HG02852 (cell line): Measurements from ENCODE around the gene COL28A1.

ENCODE experiments used
- ATAC-seq: cut with Tn5 transposase; IDR thresholded peaks from one replicate; pipeline ENCODE4 v1.9.1; 2021; ENCODE audit warnings: mild to moderate bottlenecking, moderate library complexity; ENCODE audit not compliant: unreplicated experiment

Gene COL28A1

GRCh38 chr7:7535691-7536090 is at the start of gene COL28A1:
TSS of gene COL28A1 (minus strand) at chr7:7535873. CDS start at chr7:7532875, 2,998 bp downstream.
- ATAC-seq = no peak

GRCh38 chr7:7584653-7585052 is 49.0 kb upstream of the COL28A1 start:
- no peak for ATAC-seq

DNA sequence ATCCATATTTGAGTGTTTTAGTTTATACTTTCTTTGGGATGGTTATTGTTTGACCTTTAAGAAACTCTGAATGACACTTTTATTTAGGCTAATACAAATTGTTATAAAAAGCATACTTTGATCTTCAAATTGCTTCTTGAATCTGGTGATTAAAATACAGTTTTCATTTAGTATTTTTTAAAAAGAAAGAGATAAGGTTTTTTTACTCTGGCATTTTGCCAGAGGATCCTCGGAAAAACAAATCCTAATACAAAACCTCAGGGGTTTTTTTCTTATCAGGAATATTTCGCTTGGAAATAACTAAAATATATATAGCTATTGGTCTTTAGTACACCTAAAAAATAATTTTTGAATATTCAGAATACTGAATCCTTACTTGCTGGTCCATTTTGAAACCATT is 48.1 kb upstream of the COL28A1 start:
- ATAC-seq = no peak

DNA sequence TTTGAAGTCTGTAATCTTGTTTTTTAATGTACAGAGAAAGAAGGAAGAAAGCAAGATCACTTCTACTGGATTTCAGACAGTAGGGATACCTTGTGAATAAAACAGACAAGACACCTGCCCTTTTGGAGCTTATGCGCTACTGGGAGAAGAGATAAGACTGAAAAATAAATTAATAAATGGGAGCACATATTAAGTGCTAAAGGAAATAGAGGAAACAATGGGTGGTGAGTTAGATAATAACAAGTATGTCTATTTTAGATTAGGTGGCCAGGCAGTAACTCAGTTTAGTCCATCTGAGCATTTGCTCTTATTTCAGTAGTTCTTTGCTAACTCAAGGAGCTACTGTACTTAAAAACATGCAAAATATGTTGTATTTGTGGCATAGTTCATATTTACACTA is 46.9 kb upstream of the COL28A1 start:
- no peak for ATAC-seq

- ATAC-seq = no peak
These were observed 46.0 kb upstream of the COL28A1 start for GRCh38 chr7:7581531-7582179.

DNA sequence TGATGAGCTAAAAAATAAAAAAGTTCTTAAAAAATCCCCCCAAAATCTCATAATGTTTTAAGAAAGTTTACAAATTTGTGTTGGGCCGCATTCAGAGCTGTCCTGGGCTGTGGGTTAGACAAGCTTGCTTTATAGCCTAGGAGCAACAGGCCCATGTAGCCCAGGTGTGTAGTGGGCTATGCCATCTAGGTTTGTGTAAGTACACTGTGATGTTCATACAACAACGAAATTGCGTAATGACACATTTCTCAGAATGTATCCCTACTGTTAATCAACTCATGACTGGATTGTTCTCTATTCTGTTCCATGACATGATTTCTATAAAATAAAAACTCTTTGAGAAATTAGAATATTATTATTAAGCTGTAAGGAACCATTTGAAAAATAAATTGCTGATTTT is 44.0 kb upstream of the COL28A1 start:
- no peak for ATAC-seq

- ATAC-seq = peak; percentile 83
These were observed 42.2 kb upstream of the COL28A1 start for GRCh38 chr7:7577888-7578287.

DNA sequence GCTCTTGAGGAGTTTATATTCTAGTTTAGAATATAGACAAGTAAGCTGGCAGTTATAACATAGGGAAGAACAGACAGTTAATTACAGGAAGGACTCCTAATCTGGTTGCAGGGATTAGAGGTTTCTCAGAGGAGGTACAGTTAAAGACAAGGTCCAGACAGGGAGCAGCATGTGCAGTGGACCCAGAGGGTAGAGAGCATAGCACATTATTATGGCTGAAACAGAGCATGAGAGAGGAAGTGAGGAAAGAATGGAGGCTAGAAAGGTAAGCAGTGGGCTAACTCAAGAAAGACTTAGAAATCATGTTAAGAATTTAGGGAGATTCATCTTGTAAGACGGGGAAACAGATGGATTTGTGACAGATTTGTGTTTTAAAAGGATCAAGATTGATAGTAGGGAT is 40.7 kb upstream of the COL28A1 start:
- ATAC-seq = no peak

DNA sequence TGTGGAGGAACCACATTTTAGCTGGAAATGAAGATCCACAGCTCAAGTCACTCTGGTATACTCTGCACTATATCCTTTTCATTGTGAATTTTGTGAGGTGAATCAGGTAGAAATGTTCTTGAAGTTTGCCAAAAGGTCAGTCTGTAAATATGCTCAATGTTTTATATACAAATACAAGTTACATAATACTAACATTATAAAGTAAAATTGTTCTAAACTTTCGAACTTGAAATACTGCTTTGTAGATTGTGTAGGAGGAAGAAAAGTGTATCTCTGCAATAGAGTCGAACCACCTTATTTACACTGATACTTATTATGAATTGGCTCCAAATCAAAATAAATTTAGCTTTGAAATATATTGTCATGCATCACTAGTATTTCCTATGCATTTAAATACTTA is 38.0 kb upstream of the COL28A1 start:
- ATAC-seq = no peak

- no peak for ATAC-seq
These were observed 34.9 kb upstream of the COL28A1 start for GRCh38 chr7:7570584-7570983.

DNA sequence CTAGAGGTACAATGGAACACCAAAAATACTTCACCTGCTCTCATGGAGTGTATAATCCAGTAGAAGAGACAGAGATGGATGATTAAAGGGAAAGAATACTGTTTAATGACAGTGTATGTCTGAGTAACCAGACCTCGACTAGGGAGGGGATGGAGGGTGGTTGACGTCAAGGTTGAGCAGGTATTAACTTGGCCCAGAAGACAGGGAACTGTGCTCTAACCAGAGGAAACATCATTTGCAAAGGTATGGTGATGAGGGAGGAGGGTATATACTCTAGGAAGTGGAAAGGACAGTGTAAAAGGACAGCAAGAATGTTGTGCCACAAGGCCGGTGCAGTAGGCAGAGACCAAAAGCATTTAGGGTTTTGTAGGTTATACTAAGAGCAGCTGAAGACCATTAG is 33.9 kb upstream of the COL28A1 start:
- peak; percentile 14 for ATAC-seq

- ATAC-seq = peak; percentile 35
These were observed 33.4 kb upstream of the COL28A1 start for GRCh38 chr7:7569081-7569527.

DNA sequence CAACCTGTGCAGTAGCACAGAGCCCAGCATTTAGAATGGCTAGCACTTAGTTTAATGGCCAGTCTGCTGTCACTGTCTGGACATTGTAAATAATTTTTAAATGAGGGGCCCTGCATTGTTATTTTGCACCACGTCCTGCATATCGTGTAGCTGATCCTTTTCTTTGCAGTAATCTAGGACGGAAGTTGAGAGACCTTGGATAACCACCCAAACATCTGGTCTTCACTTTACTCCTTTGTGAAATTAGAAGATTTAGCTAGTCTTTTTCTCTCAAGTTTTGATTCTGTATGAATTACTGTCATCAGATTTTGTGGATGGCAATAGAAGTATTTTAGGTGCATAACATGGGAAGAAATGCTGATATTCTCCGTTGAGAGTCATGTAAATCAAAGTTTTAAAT is 32.9 kb upstream of the COL28A1 start:
- ATAC-seq = no peak

GRCh38 chr7:7567898-7568531 is 32.3 kb upstream of the COL28A1 start:
- no peak for ATAC-seq

DNA sequence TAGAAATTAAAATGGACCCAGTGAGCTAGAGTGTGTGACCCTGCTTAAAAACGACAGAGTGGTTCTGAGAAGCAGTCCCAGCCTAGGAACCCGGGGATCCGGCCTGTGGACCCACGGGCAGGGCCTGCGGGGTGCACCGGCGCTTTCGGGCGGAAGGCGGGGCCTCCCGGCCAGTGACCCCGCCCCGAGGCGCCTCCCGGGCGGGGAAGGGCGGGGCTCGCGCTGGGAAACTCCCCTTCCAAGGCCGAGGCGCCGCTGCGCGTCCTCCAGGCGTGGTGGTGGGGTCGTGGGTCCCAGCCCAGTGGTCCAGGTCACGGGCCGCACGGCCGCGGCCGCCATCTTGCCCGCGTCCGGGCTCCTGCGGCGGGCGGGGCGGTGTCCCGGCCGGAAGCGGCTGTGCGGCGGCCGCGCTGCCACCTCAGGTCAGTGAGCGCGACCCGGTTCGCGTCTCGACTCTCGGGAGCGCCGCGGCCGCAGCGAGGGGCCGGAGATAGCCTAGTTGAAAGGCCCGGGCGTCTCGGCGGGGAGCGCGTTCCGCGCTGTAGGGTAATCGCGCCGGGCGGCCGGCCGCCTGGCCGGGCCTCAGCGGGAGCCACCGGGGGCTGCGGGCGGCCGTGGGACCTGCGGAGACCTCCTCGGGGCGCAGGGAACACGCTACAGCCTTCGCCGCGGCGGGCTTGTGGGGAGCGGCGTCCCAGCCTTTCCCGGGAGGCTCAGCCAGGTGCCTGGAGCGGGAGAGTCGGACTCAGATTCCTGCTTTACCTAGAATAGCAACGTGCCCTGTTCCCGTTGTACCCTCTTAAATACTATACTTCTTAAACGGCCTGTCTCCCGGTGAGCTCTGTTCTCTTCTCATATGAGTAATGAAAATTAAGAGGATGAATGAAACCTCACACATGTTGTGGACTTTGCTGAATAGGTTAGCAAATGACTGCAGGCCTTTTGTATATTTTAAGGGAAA is 31.3 kb upstream of the COL28A1 start, which contains the start of gene MIOS:
Gene MIOS (plus strand): TSS at position 234 of the 961 bp plus-strand sequence. CDS start 5,592 bp downstream, outside the sequence.
- ATAC-seq = peak; percentile 70

DNA sequence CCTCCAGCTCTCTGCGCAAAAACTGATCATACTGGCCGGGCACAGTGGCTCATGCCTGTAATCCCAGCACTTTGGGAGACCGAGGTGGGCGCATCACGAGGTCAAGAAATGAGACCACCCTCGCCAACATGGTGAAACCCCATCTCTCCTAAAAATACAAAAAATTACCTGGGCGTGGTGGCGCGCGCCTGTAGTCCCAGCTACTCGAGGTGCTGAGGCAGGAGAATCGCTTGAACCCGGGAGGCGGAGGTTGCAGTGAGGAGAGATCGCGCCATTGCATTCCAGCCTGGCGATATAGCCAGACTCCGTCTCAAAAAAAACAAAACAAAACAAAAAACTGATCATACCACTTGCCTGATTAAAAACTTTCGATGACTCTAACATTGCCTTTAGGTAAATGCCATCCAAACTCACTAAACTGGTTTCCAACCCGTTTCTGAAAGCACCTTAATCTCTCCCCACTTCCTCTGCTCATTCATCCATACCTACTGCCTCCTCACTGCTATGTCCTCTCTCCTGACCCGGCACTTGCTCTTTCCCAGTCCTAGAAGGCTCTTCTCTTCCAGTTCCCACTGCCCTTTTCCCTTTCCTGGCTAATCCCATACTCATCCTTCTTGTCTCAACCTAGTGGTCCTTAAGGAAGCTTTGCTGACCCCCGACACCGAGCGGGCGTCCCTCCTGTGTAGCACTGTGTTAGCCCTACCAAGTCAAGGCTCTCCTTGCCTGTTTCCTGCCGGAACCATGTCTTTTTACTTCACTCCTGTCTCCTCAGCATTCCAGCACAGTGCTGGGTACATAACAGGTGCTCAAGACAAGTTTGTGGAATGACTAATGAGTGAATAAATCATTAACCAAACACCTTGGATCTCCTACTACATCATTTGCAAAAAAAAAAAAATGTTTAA is 30.3 kb upstream of the COL28A1 start:
- peak; percentile 14 for ATAC-seq

GRCh38 chr7:7565018-7565680 is 29.5 kb upstream of the COL28A1 start:
- no peak for ATAC-seq

- ATAC-seq = no peak
These were observed 28.7 kb upstream of the COL28A1 start for GRCh38 chr7:7564323-7564780.

DNA sequence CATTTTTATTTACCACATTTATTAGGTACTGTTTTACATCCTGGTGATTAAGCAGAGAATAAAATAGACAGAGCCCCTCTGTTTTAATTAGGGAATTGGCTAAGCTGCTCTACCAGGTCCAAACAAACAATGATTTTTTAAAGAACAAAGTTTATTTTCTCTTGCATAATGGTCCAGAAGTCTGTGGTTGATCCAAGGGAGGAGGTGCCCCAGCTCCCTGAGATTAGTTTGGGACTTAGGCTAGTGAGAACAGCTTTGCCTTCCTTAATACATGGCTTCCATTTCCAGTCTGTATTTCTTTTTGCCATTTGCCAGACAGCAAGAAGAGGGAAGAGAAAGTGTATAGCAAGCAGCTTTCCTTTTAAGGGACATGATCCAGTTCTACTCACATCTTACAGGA is 28.1 kb upstream of the COL28A1 start:
- ATAC-seq = no peak

DNA sequence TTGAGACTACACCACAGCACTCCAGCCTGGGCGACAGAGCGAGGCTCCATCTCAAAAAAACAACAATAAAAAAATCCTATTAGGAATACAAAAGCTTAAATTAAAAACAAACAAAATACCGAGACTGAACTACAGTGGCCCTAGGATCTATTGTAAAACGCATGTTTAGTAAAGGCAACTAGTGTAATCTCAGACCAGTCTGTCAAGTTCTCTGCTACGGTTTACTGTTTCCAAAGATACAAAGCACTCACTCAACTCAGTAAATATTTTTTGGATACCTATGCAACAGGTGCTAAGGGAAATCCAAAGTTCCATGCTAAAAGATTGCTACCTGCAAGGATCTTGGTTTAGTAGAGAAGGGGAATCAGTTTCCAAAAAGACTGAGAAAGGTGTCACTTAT is 27.6 kb upstream of the COL28A1 start:
- ATAC-seq = no peak
